GM23248 (cell line): ENCODE measurements around the gene HELZ2. TPM values are rescaled to one million over a fixed set of nuclear protein-coding genes. Genes with fewer than 3 reads are reported as not detected.
"Not testable (repeated sequence)": the region's sequence is repeated elsewhere in the genome, so short reads cannot be mapped to it uniquely, and the experiment has no call there.

ENCODE experiments used
- DNase-seq: peaks from one replicate; pipeline ENCODE4 v3.0.0-alpha.2; 2015
- H2AFZ ChIP-seq: fragments of 200-600 bp; sonication (generic); 2 replicates; pipeline ENCODE4 v1.6.1; 2016; ENCODE audit warnings: antibody characterized with exemption
- H3F3A ChIP-seq: fragments of 200-600 bp; sonication (generic); 2 replicates; pipeline ENCODE4 v1.6.1; 2016; ENCODE audit warnings: mild to moderate bottlenecking, antibody characterized with exemption, mixed run types; ENCODE audit not compliant: insufficient read depth
- H3K27ac ChIP-seq: fragments of 200-600 bp; sonication (generic); 2 replicates; pipeline ENCODE4 v1.5.1; 2016; ENCODE audit warnings: mild to moderate bottlenecking
- H3K27me3 ChIP-seq: fragments of 200-600 bp; sonication (generic); replicated peaks from 2 replicates; pipeline ENCODE4 v1.6.1; 2016; ENCODE audit warnings: mild to moderate bottlenecking; ENCODE audit not compliant: insufficient read depth
- H3K36me3 ChIP-seq: fragments of 200-600 bp; sonication (generic); 2 replicates; pipeline ENCODE4 v1.6.1; 2016; ENCODE audit warnings: low read depth, mild to moderate bottlenecking
- H3K4me1 ChIP-seq: fragments of 200-600 bp; sonication (generic); 2 replicates; pipeline ENCODE4 v1.6.1; 2016; ENCODE audit warnings: mild to moderate bottlenecking; ENCODE audit not compliant: insufficient read depth
- H3K4me2 ChIP-seq: fragments of 200-600 bp; sonication (generic); one replicate; pipeline ENCODE4 v1.6.1; 2016; ENCODE audit warnings: mild to moderate bottlenecking; ENCODE audit not compliant: unreplicated experiment
- H3K4me3 ChIP-seq: fragments of 200-600 bp; sonication (generic); 2 replicates; pipeline ENCODE4 v1.5.1; 2016; ENCODE audit warnings: mild to moderate bottlenecking
- H3K79me2 ChIP-seq: fragments of 200-600 bp; sonication (generic); 2 replicates; pipeline ENCODE4 v1.6.1; 2016; ENCODE audit warnings: mild to moderate bottlenecking; ENCODE audit not compliant: insufficient read depth
- H3K9ac ChIP-seq: fragments of 200-600 bp; sonication (generic); 2 replicates; pipeline ENCODE4 v1.6.1; 2016; ENCODE audit warnings: mild to moderate bottlenecking
- H3K9me2 ChIP-seq: fragments of 200-600 bp; sonication (generic); 2 replicates; pipeline ENCODE4 v1.6.1; 2016; ENCODE audit warnings: mixed run types, mild to moderate bottlenecking, moderate library complexity; ENCODE audit not compliant: insufficient read depth
- H3K9me3 ChIP-seq: fragments of 200-600 bp; sonication (generic); one replicate; pipeline ENCODE4 v1.6.1; 2017; ENCODE audit warnings: low read depth
- H4K20me1 ChIP-seq: fragments of 200-600 bp; sonication (generic); 2 replicates; pipeline ENCODE4 v1.6.0; 2016; ENCODE audit not compliant: insufficient read depth
- EZH2 ChIP-seq: fragments of 200-600 bp; sonication (generic); IDR thresholded peaks from 2 replicates; pipeline ENCODE4 v1.6.1; 2018; ENCODE audit warnings: antibody characterized with exemption, mild to moderate bottlenecking; ENCODE audit not compliant: insufficient read depth, poor library complexity, severe bottlenecking
- EZH2phosphoT487 ChIP-seq: fragments of 200-600 bp; sonication (generic); IDR thresholded peaks from 2 replicates; pipeline ENCODE4 v1.6.1; 2018; ENCODE audit warnings: antibody characterized with exemption, moderate library complexity, mild to moderate bottlenecking, low read depth; ENCODE audit not compliant: insufficient read depth
- WGBS, 2 experiments: methylation state at CpG; one replicate each; pipeline ENCODE4 v1.1.6; 2015 to 2017; ENCODE audit warnings: low lambda C conversion rate in 2 of 2, low coverage in 1 of 2; ENCODE audit errors: missing lambda C conversion rate in 2 of 2; 5-methylcytosine and 5-hydroxymethylcytosine counted together
- in situ Hi-C: fragments of 300-500 bp; cut with MboI; formaldehyde crosslinking; loops from 2 replicates; pipeline ENCODE4 v1.15.0; 2020
- polyA plus RNA-seq: library from polyadenylated mRNA; unstranded; fragments of >200 nt; fragmentation: Nextera tagmentation; extraction: Ambion mirVana; gene quantifications from 2 replicates; pipeline ENCODE4 v1.2.1, GENCODE V29; 2016
- total RNA-seq: library from RNA; depleted of rRNA; stranded (reverse); fragments of >200 nt; shearing (Covaris generic); gene quantifications from 2 replicates; pipeline ENCODE4 v1.2.3, GENCODE V29; 2014

HELZ2 gene
- total and polyA plus RNA-seq, 2 experiments from 2014 or later = 3.0 to 17.5 TPM

DNA sequence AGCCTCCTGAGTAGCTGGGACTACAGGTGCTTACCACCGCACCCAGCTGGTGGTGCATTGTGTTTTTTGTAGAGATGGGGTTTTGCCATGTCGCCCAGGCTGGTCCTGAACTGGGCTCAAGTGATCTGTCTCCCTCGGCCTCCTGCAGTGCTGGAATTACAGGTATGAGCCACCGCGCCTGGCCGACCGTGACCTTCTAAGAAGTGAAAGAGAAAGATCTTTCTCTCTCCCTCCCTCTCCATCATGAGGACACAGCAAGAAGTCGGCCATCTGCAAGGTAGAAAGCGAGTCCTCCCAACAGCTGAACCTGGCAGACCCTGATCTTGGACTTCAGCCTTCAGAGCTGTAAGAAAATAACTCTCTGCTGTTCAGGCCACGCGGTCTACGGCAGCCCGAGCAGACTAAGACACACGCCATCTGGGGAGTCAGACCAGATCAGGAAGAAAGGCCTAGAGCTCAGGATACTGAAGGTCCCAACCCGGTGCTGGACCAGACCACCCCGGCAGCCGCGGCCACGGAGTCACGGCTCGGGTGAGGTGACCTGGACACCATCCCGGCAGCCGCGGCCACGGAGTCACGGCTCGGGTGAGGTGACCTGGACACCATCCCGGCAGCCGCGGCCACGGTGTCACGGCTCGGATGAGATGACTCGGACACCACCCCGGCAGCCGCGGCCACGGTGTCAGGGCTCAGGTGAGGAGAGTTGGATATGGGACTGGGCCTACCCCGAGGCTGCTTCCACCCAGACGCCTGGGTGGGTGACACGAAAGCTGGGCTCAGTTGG is 43.2 kb upstream of the HELZ2 start:
- H3F3A ChIP-seq = no peaks in the 10 kb centered on the region
- peaks cover 5% of the 10 kb centered on the region; the same call in 1 of the 2 replicates for H3K36me3 ChIP-seq
- H3K9me2 ChIP-seq = no peaks in the 10 kb centered on the region
- no peaks in the 10 kb centered on the region for H3K4me1 ChIP-seq
- DNase-seq = no peak
- no peak overlapping the region for H2AFZ ChIP-seq
- WGBS, 2 experiments = 94 to 96% methylated on average over 24 to 41 of the region's 41 CpGs
- H3K27ac ChIP-seq = no peak overlapping the region
- in situ Hi-C loops = no loop called here
- H3K79me2 ChIP-seq = peaks cover 85% of the 10 kb centered on the region
- no peak overlapping the region for H3K9ac ChIP-seq
- no peaks in the 10 kb centered on the region for H3K9me3 ChIP-seq
- no peaks in the 10 kb centered on the region for H3K27me3 ChIP-seq
- H3K4me3 ChIP-seq = no peak overlapping the region
- H4K20me1 ChIP-seq = no peaks in the 10 kb centered on the region
- no peak for TF ChIP-seq EZH2
- no peak for TF ChIP-seq EZH2phosphoT487
- no peak overlapping the region for H3K4me2 ChIP-seq

DNA sequence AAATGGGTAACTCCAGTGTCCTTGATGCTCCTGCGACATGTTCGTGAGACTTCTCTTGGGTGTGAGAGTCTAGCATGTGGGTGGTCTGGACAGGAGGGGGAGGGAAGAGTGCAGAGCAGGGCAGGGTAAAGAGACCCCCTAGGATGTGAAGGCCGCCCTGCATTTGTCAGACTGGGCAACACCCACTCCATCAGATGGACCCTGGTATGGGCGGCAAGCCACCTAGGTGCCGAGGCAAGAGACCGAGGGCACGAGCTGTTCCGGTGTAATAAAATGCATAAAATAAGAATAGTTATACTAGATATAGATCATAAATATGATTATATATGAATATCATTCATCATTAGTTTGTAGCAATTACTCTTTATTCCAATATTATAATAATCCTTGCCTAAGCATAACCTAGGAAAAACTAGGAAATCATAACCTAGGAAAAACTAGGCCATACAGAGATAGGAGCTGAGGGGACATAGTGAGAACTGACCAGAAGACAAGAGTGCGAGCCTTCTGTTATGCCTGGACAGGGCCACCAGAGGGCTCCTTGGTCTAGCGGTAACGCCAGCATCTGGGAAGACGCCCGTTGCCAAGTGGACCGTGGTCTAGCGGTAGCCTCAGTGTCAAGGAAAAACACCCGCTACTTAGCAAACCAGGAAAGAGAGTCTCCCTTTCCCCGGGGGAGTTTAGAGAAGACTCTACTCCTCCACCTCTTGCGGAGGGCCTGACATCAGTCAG is 40.0 kb upstream of the HELZ2 start:
- H3K4me3 ChIP-seq, H4K20me1 ChIP-seq, H3K9ac ChIP-seq, H3K27me3 ChIP-seq, H3K4me1 ChIP-seq, H3K27ac ChIP-seq, H3K4me2 ChIP-seq, DNase-seq, H3K9me3 ChIP-seq, H3F3A ChIP-seq, H2AFZ ChIP-seq, H3K9me2 ChIP-seq, in situ Hi-C loops, H3K36me3 ChIP-seq: not testable (repeated sequence)
- H3K79me2 ChIP-seq = peaks cover 78% of the 10 kb centered on the region
- WGBS, 2 experiments = 84 to 87% methylated on average over 17 to 18 of the region's 18 CpGs

DNA sequence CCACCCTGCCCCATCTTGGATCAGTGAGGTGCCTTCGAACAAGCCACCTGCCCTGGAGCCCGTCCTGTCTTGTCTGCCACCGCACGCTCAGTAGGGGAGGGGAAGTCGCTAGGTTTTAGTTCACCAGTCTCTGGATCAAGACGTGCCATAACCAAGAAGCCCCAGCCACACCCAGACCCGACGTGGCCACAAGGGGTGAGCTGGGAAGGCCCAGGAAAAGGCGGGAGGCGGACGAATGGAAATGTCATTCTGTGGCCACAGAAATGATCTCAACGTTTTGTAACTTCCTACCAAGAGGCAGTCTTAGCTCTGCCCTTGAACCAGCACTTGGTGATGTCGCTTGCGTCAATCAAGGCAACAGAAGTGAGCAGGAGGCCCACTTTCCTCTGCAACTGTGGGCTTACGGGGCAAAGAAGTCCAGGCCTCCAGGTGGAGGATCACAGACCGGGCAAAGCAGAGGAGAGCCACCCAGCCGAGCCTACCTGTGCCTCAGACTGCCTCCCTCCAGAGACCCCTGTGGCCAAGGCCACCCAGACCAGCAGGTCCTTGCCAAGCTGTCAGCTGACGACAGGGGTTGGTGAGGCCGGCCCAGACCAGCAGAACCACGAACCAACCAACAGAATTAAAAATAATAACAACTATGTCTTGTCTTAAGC is 38.4 kb upstream of the HELZ2 start:
- H4K20me1 ChIP-seq = no peaks in the 10 kb centered on the region
- H3F3A ChIP-seq = no peaks in the 10 kb centered on the region
- H3K9me3 ChIP-seq = no peaks in the 10 kb centered on the region
- TF ChIP-seq EZH2 (no peak), EZH2phosphoT487 (no peak)
- H3K36me3 ChIP-seq = 0 out of 2 replicates have a peak, but pooled peaks cover 5% of the 10 kb centered on the region
- peaks cover 67% of the 10 kb centered on the region for H3K79me2 ChIP-seq
- WGBS, 2 experiments = 76 to 78% methylated on average over 20 of the region's 20 CpGs
- H3K9me2 ChIP-seq = no peaks in the 10 kb centered on the region
- H3K4me2 ChIP-seq = no peak overlapping the region
- H3K4me1 ChIP-seq = no peaks in the 10 kb centered on the region
- H3K9ac ChIP-seq = no peak overlapping the region
- DNase-seq = no peak
- no peak overlapping the region for H2AFZ ChIP-seq
- no peak overlapping the region for H3K27ac ChIP-seq
- H3K27me3 ChIP-seq = no peaks in the 10 kb centered on the region
- in situ Hi-C loops = no loop called here
- no peak overlapping the region for H3K4me3 ChIP-seq

DNA sequence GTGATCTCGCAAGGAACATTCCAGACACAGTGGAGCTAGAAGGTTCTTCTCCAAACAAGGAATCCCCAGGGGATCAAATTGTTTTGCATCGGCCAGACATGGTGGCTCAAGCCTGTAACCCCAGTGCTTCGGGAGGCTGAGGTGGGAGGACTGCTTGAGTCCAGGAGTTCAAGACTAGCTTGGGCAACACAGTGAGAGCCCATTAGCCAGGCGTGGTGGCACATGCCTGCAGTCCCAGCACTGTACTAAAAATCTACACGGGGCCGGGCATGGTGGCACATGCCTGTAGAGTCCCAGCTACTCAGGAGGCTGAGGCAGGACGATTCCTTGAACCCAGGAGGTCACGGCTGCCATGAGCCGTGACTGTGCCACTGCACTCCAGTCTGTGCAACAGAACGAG is 37.6 kb upstream of the HELZ2 start:
- Histone ChIP-seq H2AFZ (no peak overlapping the region), H3K4me3 (no peak overlapping the region), H3K27ac (no peak overlapping the region), H3K4me2 (no peak overlapping the region), H3K79me2 (peaks cover 65% of the 10 kb centered on the region), H3K27me3 (no peaks in the 10 kb centered on the region), H3K9me3 (no peaks in the 10 kb centered on the region), H3K36me3 (no peaks in the 10 kb centered on the region), H3F3A (no peaks in the 10 kb centered on the region), H3K9ac (no peak overlapping the region), H3K4me1 (no peaks in the 10 kb centered on the region), H4K20me1 (no peaks in the 10 kb centered on the region), H3K9me2 (no peaks in the 10 kb centered on the region)
- in situ Hi-C loops = no loop called here
- TF ChIP-seq EZH2phosphoT487 = no peak
- no peak for TF ChIP-seq EZH2
- 95 to 96% methylated on average over 10 of the region's 10 CpGs for WGBS, 2 experiments
- DNase-seq = no peak
